HL-60 (cell line): Measurements from ENCODE around the gene SORL1.
A peak's percentile ranks its signal among the peaks of the same experiment; 100 is the strongest.

Experiments
- DNase-seq, 2 experiments: peaks; one replicate each; pipeline ENCODE4 v3.0.0-alpha.2; 2010 to 2020; ENCODE audit warnings: low read depth in 1 of 2, low spot score in 1 of 2
- H3K27ac ChIP-seq: fragments of 250-450 bp; sonication (Bioruptor Pico); replicated peaks from 2 replicates; pipeline ENCODE4 v1.5.1; 2020; ENCODE audit warnings: mild to moderate bottlenecking, moderate library complexity
- H3K27me3 ChIP-seq: fragments of 250-450 bp; sonication (Bioruptor Pico); 2 replicates; pipeline ENCODE4 v1.5.1; 2021; ENCODE audit warnings: mild to moderate bottlenecking, moderate library complexity; ENCODE audit not compliant: insufficient read depth, poor library complexity, severe bottlenecking
- H3K4me3 ChIP-seq: replicated peaks from 2 replicates; pipeline ENCODE4 v1.5.1; 2011; ENCODE audit warnings: mild to moderate bottlenecking, control low read depth, low read length; ENCODE audit not compliant: insufficient read depth
- GABPA ChIP-seq: IDR thresholded peaks from 2 replicates; pipeline ENCODE4 v1.6.1; 2012; ENCODE audit warnings: low read depth
- POLR2AphosphoS5 ChIP-seq: IDR thresholded peaks from 2 replicates; pipeline ENCODE4 v1.6.1; 2012; ENCODE audit warnings: low read depth
- SPI1 ChIP-seq: IDR thresholded peaks from 2 replicates; pipeline ENCODE4 v1.6.1; 2012; ENCODE audit warnings: low read depth, mild to moderate bottlenecking, borderline replicate concordance
- TF ChIP-seq, protein P1 (sequence below): IDR thresholded peaks from 2 replicates; pipeline ENCODE4 v1.6.1; 2012; ENCODE audit warnings: low read depth; ENCODE audit not compliant: insufficient replicate concordance
- TF ChIP-seq, protein P2 (sequence below): IDR thresholded peaks from one replicate; pipeline ENCODE4 v1.5.1; 2011; ENCODE audit warnings: low read length, control low read depth, inconsistent platforms; ENCODE audit not compliant: insufficient read depth

SORL1 gene

DNA sequence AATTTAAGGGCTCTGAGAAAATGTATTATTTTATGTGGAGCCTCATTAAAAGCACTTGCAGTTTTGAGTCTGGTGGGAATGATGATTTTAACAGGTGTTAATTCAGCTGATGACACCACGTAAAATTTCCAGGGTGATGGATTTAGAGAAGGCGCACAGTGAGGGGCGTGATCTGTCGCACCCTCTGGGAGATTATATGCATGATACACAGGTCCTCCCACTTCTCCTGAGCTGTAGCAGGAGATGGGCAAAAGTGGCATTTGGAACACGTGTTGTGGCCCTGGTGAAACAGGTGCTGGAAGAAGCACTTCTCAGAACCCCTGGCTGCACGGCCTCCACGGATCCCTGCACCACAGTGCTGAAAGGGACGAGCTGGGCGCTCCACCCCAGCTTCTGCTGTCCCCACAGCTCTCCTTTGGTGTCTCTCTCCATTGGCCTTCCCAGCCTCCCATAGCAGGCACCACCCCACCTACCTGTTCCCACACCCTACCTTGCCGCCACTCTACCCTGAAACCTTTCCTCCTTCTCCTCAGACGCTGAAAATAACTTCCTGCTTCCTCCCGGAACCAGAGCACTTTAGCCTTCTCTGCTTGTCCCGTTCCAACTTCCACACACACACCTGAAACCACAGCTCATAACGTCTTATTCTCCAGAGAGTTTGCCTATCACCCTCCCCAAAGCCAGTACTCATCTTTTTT is 6.9 kb upstream of the SORL1 start:
- Histone ChIP-seq H3K27ac (peak overlapping the region; percentile 29; the same call in 1 of the 2 replicates), H3K4me3 (no peak overlapping the region), H3K27me3 (no peaks in the 10 kb centered on the region)
- no peak for TF ChIP-seq SPI1
- TF ChIP-seq, protein P1, sequence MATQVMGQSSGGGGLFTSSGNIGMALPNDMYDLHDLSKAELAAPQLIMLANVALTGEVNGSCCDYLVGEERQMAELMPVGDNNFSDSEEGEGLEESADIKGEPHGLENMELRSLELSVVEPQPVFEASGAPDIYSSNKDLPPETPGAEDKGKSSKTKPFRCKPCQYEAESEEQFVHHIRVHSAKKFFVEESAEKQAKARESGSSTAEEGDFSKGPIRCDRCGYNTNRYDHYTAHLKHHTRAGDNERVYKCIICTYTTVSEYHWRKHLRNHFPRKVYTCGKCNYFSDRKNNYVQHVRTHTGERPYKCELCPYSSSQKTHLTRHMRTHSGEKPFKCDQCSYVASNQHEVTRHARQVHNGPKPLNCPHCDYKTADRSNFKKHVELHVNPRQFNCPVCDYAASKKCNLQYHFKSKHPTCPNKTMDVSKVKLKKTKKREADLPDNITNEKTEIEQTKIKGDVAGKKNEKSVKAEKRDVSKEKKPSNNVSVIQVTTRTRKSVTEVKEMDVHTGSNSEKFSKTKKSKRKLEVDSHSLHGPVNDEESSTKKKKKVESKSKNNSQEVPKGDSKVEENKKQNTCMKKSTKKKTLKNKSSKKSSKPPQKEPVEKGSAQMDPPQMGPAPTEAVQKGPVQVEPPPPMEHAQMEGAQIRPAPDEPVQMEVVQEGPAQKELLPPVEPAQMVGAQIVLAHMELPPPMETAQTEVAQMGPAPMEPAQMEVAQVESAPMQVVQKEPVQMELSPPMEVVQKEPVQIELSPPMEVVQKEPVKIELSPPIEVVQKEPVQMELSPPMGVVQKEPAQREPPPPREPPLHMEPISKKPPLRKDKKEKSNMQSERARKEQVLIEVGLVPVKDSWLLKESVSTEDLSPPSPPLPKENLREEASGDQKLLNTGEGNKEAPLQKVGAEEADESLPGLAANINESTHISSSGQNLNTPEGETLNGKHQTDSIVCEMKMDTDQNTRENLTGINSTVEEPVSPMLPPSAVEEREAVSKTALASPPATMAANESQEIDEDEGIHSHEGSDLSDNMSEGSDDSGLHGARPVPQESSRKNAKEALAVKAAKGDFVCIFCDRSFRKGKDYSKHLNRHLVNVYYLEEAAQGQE = no peak
- TF ChIP-seq GABPA = no peak
- TF ChIP-seq POLR2AphosphoS5 = no peak
- TF ChIP-seq, protein P2, sequence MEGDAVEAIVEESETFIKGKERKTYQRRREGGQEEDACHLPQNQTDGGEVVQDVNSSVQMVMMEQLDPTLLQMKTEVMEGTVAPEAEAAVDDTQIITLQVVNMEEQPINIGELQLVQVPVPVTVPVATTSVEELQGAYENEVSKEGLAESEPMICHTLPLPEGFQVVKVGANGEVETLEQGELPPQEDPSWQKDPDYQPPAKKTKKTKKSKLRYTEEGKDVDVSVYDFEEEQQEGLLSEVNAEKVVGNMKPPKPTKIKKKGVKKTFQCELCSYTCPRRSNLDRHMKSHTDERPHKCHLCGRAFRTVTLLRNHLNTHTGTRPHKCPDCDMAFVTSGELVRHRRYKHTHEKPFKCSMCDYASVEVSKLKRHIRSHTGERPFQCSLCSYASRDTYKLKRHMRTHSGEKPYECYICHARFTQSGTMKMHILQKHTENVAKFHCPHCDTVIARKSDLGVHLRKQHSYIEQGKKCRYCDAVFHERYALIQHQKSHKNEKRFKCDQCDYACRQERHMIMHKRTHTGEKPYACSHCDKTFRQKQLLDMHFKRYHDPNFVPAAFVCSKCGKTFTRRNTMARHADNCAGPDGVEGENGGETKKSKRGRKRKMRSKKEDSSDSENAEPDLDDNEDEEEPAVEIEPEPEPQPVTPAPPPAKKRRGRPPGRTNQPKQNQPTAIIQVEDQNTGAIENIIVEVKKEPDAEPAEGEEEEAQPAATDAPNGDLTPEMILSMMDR = no peak
- DNase-seq = no peak

DNA sequence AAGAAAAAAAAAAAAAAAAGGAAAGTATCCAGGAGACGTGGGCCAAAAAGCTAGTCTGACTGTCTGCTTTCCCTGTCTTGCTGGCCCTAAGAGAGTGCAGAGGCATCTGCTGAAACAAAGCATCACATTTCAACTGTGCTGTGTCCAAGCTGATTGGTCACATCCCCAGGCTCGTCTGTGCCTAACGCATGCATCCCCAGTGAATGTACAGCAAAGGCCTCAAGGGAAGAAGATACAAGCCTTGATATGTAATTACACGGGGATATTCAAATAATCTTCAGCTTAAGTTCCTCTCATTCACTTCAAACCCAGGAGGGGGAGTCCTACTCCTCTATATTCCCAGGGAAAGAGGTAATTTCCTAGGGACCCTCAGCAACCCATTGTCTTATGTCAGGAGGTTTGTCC is 5.4 kb upstream of the SORL1 start:
- no peak for TF ChIP-seq SPI1
- no peak for TF ChIP-seq GABPA
- no peak for TF ChIP-seq POLR2AphosphoS5
- TF ChIP-seq, protein P2 = no peak
- TF ChIP-seq, protein P1 = no peak
- H3K27me3 ChIP-seq = no peaks in the 10 kb centered on the region
- H3K27ac ChIP-seq = no peak overlapping the region
- no peak overlapping the region for H3K4me3 ChIP-seq
- DNase-seq = no peak

DNA sequence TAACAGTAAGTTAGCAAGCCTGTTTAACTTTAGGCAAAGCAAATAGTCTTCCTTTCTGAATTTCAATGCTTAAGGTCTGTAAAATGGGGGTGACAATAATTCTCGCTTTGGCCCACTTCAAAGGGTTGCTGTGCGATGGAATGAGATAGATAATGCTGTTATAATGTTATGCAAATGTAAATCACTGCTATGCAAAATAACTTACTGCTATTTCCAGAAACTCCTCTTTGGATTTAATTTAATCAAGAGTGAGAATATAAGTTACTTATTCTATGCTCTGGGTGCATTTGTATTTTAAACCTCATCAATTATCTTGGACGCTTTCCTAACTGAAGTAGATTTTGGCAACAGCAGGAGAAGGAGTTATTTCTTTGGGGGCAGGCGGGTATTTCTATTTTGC is 4.1 kb upstream of the SORL1 start:
- Histone ChIP-seq H3K4me3 (no peak overlapping the region), H3K27ac (peak overlapping the region; percentile 80), H3K27me3 (no peaks in the 10 kb centered on the region)
- no peak for DNase-seq
- no peak for TF ChIP-seq POLR2AphosphoS5

DNA sequence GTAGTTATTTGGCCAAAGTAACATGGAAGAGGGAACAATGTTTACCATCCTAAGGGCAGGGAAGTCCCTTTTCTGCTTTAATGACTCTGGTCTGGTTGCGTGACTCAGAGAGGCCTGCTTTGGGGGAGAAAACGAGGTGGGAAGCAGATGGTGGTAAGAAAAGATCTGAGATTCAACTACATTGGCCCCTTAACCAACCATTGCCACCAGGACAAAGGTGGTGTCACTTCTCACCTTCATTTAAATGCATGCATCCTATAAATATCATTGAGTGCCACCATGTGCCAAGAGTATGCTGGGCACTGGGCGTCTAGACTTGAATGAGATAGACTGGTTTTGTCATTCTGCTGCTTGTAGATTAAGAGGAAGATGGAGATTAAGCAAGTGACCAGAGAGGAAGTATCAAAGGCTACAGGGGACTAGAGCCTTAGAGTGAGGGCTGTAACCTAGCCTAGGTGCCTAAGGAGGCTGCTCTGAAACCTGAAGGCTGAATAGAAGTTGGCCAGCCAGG is 3.6 kb upstream of the SORL1 start:
- H3K27ac ChIP-seq = peak overlapping the region; percentile 80
- no peaks in the 10 kb centered on the region for H3K27me3 ChIP-seq
- TF ChIP-seq SPI1 (peak; percentile 94), POLR2AphosphoS5 (no peak)
- TF ChIP-seq, protein P2 = no peak
- TF ChIP-seq, protein P1 = no peak
- peak; percentile 51 to 82 for DNase-seq
- H3K4me3 ChIP-seq = no peak overlapping the region
